DMS 273 (cell line): Measurements from ENCODE around the gene TMA7B.
"Not testable (repeated sequence)": the region's sequence is repeated elsewhere in the genome, so short reads cannot be mapped to it uniquely, and the experiment has no call there.

ENCODE experiments used
- DNase-seq: peaks from one replicate; lab custom pipeline; 2025; ENCODE audit not compliant: unreplicated experiment; lab: John Stamatoyannopoulos, UW

Gene TMA7B

DNA sequence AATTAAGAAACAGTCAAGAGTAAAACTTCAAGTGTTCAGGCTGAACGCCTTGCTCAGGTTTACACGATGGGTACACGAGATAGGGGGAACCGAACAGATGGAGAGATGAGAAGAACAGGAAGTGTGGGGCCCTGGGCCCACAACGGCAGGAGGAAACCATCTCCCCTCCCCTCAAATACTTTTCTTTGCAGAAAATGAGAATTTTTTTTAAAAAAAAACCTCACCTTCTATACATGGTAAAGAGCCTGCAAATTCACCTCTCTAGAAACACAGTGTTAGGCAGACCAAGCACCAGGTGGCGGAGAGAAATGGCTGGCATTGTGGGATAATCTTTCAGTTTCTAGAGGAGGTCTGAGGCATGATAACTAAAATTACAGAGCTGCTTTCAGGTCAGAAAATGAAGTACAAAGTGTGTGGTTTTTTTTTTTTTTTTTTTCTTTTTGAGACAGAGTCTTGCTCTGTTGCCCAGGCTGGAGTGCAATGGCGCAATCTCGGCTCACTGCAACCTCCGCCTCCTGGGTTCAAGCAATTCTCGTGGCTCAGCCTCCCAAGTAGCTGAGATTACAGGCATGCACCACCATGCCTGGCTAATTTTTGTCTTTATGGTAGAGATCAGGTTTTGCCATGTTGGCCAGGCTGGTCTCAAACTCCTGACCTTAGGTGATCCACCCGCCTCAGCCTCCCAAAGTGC lies 8.4 kb upstream of the TMA7B start:
- DNase-seq, result not testable (repeated sequence)

DNA sequence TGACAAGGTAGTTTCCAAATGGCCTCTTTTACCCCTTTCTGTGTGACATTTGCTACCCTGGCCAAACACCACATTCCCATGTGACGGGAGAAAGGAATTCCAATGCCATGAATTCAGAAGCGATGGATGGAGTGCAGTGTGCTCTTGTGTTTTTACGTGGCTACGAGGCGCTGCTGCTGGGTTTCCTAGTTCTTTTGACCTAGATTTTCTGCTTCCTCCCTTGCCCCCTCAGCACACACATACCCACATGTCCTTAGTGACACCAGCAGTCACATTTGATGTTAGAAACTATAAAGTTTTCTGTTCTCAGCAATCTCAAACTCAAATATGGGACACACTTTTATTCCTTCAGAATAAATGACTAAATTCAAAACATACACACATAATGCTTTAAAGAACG lies 7.8 kb upstream of the TMA7B start:
- DNase-seq, result no peak

DNA sequence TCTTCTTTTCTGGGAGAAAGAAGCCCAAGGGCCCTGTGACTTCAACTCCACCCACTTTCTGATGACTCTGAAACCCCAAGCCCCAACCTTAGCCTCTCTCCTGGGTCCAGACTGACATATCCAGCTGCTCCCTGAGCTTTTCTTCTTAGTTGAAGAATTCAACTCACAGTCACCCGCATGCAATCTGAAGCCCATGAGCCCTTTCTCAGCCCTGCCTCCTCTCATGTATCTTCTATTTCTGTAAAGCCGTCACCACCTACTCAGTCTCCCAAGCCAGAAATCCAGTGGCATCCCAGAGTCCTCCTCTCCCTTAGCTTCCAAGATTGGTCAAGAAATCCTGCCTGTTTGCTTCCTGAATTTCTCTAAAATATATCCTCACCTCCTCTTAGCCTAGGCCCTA lies 7.1 kb upstream of the TMA7B start:
- DNase-seq, result no peak

DNA sequence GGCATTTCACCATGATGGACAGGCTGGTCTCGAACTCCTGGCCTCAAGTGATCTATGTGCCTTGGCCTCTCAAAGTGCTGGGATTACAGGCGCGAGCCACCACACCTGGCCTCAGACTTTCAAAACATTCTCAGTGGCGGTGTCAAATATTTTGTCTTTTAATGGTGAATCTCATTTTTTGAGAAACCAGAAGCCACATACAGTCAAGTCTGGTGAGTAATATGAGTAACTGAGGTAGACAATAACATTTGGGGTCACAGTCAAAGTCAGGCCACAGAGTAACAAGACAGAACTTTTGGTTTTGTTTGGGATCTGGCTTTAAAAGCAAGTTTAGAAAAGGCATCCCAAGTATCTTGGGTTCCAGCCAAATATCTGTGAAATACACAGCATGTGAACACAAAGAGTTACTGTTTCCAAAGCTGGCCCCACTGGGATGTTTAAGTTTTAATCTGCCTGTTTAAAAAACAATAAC lies 5.6 kb upstream of the TMA7B start:
- DNase-seq, result peak; percentile 23

DNA sequence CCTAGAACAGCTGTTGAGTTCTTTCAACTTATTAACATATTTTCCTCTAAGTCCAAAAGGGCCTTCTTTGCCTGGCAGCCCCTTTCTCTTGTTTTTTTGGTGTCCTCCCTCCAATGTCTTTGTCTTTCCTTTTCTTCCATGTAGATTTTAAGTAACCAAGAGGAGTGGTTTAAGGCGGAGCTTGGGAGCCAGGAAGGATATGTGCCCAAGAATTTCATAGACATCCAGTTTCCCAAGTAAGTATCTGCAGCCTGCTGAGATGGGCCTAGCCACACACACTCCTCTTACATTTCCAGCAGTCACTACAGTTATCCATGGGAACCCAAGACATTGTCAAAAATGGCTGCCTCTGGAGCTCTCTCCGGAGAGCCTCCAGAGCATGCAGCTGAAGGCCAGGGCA lies 4.5 kb upstream of the TMA7B start:
- DNase-seq, result no peak

DNA sequence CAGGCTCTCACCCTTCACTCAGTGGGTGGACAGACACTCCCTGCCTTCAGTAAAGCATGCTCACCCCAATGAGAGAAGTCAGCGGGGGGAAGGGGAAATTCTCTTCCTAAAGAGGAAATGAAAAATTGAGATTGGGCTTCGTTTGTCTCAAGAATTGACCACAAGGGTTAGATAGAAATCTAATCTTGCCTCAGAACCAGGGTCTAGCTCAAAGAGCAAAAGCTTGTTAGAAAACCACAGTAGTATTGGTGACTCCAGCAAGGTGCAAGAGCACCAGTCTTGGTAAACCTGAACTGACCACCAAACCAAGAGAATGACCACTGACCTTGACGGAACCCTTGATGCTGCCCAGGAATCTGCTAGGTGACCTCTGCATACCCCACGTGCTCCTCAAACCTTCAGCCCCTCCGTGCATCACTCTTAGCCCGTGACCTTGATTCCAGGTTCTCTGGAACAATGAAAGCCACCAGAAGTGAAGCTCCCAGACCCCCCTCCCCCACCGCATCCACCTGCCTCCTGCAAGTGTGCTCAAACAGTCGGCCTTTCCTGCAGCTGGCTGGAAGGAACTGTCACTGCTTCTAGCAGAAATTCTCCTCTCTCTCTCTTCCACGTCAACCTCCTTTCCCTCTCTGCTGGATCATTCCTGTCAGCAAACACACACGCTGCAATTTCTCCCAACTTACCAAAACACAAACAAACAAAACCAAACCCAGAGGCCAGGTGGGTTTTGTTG lies 3.1 kb upstream of the TMA7B start:
- no peak for DNase-seq

DNA sequence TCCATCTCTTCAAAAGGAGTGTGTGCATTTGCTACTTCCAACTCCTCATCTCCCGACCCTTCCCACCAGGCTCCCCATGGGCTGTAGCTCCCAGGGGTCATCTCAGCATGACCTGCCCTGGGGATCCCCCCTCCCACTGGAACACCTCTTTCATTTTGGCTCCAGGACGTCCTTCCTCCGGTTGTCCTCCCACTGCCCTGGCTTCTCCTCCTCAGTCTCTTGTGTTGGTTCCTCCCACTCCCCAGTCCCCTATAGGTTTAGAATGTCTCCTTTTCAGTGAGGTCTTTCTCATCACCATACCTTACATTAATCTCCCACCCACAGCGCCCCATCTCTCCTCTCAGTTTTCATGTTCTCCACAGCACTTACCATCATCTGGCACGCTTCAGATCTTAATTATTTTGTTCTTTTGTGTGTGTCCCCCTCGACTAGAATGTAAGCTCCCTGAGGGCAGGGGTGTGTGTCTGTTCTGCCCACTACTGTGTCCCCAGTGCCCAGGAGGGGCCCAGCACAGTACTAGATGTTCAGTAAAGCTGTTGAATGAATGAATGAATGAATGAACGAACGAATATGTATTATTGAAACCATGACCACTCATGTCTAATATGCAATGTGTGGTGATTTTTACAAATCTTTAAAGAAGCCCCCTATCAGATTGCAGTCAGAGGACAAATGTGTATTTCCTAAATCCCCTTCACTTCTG lies 2.0 kb upstream of the TMA7B start:
- no peak for DNase-seq

DNA sequence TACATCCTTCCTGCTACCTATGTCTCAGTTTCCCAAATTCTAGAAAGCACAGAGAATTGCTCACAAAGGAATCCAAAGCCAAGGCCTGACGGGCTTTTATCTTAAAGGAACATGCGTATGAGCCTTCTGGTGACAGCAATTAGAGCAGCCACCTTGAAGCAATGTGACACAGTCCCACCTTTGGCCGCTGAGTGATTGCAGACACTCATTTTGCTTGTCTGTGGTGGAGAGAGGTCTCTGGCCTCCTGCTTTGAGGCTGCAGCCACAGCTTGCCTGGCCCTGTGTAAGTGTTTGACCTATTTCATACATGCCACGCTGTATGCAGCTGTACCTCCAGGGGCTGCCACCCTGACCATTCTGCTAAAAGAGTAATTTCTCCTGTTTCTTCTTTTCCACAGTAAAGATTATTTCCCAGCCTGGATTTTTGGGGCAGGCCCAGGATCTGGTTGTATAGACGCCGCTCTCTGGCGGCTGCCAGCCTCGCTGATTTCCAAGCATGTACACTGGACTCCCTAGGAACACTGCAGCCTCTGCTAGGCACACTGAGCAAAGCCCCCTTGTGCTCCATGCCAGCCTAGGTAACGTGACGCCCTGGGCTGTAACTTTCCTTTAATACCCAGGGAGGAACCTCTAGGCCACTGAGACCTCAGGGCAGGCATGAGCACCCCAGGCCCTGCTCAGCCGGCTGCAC lies 1.1 kb upstream of the TMA7B start:
- DNase-seq, result no peak

DNA sequence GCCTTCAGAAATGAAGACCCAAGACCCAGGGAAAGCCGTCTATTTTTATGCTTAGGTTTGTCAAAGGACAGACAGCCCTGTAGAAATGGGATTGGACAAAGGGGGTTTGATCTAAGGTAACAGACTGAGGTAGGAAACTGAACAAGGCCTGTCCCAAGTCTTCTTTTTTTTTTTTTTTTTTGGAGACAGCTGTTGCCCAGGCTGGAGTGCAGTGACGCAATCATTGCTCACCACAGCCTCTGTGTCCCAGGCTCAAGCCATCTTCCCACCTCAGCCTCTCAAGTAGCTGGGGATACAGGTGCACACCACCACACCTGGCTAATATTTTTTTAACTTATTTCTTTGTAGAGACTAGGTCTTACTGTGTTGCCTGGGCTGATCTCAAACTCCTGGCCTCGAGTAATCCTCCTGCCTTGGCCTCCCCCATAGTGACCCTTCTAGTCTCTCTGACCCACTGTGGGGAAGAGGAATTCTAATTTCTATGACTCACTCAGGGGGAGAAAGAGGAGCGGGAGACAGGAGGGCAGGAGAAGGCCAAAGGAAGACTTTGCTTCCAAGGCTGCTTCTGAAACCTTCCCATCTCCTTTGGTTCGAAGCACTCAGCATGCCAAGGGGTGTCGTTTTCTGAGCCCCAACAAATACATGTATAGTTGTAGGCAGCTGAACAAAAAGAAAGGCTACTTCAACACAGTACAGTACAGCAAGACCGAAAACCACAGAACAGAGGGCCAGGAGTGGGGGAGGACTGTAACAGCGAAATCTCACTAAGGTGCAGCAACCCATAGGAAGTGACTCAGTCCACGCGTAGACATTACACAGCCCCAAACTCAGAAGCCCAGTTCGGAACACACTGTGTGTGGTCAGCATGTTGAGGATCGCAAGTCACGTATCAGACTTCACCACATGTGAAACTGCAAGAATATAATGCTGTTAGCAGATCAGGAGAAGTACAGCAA lies 872 bp downstream of the TMA7B start:
- no peak for DNase-seq

DNA sequence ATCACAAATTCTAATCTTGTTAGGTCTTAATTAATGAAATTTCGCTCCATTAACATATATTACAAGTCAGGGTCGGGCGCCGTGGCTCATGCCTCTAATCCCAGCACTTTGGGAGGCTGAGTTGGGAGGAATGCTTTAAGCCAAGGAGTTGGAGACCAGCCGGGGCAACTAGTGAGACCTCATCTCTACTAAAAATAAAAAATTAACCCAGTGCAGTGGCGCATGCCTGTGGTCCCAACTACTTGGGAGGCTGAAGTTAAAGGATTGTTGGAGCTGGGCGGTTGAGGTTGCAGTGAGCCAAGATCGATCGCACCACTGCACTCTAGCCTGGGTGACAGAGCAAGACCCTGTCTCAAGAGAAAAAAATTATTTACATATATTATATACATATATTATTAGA lies 1.9 kb downstream of the TMA7B start:
- DNase-seq, result no peak

DNA sequence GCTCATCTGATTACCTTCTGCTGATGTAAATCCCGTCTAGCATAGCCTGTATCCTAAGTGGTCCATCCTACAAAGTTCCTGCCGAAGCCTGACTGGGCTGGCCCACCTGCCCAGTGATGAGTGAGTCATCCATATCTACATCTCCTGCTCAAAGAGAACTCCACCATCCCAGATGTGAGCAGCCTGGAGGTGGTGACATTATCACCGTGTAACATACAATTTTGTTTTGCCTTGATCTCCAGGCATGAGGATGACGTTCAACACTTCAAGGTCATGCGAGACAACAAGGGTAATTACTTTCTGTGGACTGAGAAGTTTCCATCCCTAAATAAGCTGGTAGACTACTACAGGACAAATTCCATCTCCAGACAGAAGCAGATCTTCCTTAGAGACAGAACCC lies 5.6 kb downstream of the TMA7B start:
- DNase-seq, result no peak

DNA sequence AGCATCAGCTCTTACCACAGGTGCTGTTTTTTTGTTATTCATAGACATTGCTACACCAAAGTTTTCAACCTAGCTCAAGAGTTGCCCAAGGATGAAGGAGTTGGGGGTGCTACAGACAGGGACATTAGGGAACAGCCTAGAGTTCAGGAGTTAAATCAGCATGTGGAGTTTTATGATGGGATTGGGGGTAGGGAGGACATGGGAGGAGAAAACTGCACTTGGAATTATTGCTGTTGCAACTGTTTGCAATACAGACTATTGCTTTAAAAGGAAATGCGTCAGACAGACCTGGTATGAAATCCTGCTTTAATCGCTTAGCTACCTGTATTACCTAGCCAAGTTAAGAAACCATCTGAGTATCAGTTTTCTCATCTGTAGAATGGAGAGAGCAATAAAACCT lies 6.3 kb downstream of the TMA7B start:
- no peak for DNase-seq

DNA sequence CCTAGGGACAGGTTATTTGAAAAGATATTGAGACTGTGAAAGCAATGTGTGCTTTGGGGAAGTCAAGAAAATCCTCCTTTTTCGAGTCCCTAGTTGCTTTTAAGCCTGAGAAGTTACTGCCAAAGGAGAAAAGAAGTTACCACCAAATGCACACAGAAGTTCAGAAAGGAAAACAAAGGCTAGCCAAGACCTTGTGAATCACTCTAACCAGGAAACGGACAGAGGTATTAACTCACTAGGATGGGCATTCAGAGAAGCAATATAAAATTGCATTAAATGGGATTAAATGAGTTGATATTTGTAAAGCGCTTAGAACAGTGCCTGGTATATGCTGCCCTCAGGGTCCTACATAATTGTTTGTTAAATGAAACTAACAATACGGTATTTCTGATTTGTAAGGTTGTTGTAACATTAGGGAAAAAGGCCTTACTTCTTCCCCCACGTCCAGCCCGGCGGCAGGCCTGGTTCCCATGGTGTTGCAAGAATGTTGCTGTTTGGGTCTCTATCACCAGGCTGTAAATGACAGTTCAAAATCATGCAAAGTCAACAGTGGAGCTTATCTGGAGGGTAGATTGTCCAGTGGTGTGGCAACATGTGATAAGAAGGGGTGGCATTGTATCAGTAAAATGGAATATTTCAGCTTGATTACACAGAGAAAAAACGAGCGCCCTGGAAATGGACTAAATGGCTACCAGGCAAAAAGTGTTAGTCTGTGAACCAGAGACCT lies 7.1 kb downstream of the TMA7B start:
- no peak for DNase-seq

DNA sequence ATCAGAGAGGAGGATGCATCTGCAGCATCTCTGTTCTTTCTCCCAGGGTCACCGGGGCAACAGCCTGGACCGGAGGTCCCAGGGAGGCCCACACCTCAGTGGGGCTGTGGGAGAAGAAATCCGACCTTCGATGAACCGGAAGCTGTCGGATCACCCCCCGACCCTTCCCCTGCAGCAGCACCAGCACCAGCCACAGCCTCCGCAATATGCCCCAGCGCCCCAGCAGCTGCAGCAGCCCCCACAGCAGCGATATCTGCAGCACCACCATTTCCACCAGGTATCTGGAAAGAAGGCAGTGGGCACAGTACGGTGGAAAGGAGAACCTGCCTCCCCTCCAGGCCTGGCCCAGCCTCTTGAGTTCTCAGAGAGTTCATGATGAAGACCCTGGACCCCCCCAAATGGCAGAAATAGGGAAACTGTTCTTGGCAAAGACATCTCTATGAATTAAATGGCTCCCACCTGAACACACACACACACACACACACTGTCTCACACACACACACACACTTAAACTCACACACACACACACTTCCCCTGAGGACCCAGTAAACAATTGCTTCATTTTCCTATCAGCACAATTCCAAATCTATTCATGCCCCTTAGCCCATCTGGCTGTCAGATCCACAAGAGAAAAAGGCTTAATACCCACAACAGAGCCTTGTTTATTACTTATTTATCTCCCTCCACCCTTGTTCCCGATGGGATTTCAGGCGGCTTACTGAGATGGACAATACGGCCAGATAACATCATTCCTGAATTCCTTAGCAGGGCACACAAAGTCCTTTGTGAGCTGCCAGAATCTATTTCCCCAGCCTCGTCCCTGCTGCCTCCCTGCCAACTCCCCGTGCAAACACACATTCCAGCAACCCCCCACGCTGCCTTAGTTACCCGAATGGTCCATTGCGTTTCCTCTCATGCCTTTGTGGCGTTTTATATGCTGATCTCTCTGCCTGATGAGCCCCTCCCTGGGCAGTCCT lies 8.1 kb downstream of the TMA7B start:
- DNase-seq, result no peak

DNA sequence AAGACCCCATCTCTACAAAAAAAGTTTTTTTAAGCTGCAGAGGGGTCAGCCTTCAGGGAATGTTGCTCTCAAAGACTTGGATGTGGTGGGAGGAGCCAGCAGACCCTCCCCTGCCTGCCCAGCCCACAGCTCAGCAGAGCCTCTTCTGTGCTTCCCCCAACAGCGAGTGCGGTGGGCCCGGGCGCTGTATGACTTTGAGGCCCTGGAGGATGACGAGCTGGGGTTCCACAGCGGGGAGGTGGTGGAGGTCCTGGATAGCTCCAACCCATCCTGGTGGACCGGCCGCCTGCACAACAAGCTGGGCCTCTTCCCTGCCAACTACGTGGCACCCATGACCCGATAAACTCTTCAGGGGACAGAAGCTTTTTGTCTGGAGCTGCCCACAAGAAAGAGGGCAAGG lies 10.5 kb downstream of the TMA7B start:
- DNase-seq, result no peak

DNA sequence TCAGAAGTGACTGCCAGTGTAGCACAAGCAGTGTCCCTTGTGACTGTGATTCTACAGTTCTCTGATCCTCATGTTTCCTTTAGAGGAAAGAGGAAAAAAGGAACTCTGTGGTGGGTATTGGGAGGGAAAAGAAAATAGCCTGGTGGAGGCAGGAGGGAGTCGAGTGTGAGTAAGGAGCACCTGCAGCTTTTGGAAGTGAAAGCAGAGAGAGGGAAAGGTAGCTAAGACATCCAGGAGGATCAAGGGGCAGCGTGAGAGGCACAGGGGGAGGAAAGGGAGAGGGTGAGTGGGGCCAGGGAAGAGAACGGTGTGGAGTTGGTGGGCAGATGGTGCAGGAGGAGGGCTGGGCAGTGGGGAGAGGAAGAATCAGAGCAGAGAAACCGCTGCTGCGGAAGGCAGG lies 12.4 kb downstream of the TMA7B start:
- DNase-seq, result no peak

DNA sequence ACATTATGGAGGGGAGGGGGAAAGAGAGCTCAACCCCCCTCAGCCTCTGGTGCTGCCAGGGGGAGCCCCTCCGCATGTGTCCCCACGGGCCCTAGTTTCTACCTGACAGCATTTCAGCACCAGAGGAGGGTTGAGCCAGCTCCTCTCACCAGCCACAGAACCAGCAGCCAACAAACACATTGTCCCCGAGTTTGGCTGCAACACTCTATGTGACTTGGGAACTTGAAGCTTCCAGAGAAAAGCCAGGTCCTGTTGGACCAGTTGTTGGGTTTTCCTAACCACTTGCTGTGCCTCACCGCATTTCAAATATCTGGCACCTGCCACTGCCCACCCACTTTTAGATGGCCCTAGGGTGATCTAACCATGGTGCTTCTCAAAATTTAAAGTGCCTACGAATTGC lies 13.5 kb downstream of the TMA7B start:
- DNase-seq, result no peak

DNA sequence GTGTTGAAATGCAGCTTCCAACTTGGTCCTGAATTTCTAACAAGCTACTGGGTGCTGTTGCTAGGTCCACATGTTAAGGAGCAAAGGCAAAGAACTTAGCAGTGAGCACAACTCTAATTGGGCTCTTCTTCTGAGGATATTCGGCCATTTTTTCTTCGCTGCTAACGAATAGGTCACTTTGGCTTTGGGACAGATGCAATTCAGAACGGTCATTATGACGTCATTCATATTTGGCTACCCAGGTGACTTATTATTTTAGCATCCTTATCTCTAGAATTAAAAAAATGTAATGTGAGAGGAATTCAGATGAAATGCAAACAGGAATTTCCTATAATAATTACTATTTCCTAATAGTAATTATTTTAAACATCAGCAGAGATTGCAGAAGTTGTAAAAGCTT lies 13.9 kb downstream of the TMA7B start:
- DNase-seq, result no peak

DNA sequence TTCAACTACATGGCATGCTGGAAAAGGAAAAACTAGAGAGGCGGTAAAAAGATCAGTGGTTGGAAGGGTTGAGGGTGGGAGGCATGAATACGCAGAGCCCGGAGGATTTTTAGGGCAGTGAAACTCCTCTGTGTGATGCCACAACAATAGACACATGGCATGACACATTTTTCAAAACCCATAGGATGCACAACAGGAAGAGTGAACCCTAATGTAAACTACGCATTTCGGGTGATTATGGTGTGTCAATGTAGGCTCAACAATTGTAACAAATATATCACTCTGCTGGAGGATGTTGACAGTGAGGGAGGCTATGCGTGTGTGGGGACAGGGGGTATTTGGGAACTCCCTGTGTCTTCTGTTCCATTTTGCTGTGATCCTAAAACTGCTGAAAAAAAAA lies 18.9 kb downstream of the TMA7B start:
- no peak for DNase-seq
